NCI-H128 (cell line): ENCODE measurements around the gene LIX1.
"Not testable (repeated sequence)": the region's sequence is repeated elsewhere in the genome, so short reads cannot be mapped to it uniquely, and the experiment has no call there.

ENCODE experiments used
- DNase-seq: peaks from one replicate; lab custom pipeline; 2025; ENCODE audit not compliant: unreplicated experiment; lab: John Stamatoyannopoulos, UW

LIX1 gene

GRCh38 chr5:97105501-97106215 lies 36.8 kb downstream of the LIX1 start:
- DNase-seq, result no peak

GRCh38 chr5:97102010-97102470 lies 40.4 kb downstream of the LIX1 start:
- no peak for DNase-seq

GRCh38 chr5:97101189-97101910 lies 41.1 kb downstream of the LIX1 start:
- no peak for DNase-seq

DNA sequence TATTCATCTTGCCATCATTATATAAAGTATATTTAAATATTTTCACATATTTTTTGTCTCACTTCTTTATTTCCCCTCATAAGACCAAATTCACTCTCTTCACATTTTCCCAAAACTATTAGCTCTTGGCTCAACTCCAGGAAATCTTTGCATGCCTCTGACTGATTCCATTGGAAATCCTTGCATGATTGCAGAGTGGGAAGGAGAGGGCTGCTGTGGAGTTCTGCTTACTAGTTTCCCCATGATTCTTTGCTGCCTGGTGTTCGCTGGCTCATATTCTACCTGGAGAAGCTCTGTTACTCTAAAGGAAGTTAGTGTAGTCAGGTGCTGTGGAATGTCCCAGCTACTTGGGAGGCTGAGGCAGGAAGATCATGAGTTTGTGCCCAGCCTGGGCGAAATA lies 41.9 kb downstream of the LIX1 start:
- DNase-seq, result no peak

DNA sequence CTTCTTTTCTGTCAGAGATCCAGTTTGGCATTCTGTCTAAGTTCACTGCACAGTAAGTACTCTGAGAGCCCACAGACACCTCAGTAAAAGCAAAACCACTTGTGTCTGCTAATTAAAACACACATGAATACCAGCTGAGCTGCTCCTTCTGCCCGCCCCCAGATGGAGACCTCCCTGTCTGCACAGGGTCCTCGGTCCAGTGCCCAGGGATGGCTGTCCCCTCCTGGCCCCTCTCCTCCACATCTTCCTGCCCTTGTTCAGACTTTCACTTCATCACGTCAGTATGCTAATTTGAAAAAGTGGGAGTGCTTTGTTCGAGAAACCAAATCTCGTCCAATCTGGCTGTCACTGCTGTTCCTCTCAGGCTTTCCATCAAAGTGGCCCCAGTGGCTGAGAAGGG lies 43.5 kb downstream of the LIX1 start:
- DNase-seq, result no peak

GRCh38 chr5:97097326-97098230 lies 44.8 kb downstream of the LIX1 start:
- DNase-seq, result no peak

GRCh38 chr5:97096846-97097245 lies 45.6 kb downstream of the LIX1 start:
- DNase-seq, result no peak

DNA sequence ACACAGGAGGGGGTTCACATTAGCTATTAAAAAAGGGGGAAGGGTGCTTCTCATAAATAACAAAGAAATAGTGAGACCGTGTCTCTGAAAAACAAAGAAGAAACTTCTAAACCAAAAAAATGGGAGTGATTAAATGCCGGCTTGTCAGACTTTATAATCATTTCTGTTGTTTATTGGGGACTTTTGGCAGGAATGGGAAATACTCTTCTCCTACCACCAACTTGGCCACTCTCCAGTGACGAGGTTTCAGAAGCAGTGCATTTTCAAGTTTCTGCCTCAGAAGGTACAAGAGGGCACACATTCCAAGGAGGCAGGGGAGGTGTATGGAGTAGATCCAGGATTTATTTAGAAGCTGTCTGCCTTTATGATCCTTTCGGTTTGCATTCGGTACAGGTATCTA lies 46.2 kb downstream of the LIX1 start:
- DNase-seq, result no peak

- DNase-seq, result no peak
Measured at GRCh38 chr5:97095318-97095732, 47.1 kb downstream of the LIX1 start.

GRCh38 chr5:97094579-97095317 lies 47.7 kb downstream of the LIX1 start:
- no peak for DNase-seq

GRCh38 chr5:97093193-97093592 lies 49.2 kb downstream of the LIX1 start:
- no peak for DNase-seq

- DNase-seq, result no peak
Measured at GRCh38 chr5:97090944-97091343, 51.5 kb downstream of the LIX1 start.

DNA sequence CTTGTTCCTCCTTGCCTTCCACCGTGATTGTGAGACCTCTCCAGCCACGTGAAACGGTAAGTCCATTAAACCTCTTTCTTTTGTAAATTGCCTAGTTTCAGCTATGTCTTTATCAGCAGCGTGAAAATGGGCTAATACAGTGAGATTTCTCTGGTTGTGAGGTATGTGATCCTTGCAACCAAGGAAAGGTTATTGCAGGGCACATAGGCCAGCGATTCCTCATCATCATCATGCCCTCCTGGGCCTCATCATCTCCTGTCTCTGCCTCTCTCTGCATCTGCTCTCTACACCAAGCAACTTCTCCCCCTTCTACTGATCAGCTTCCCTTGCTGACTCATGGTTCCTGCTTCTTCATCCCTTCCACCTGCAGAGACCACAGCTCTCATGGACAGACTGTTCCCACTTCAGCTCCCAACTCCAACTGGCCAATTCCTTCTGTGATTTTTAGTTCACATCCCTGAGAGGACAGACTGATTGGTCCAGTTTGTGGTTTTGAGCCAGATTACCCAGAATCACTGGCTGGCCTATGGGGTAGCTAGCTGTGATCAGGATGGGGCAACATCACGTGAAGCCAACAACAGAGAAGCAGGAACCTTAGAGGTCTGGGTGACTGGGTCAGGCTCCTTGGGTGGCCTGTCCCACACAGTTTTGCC lies 53.1 kb downstream of the LIX1 start:
- DNase-seq, result no peak

- no peak for DNase-seq
Measured at GRCh38 chr5:97088774-97089148, 53.6 kb downstream of the LIX1 start.

DNA sequence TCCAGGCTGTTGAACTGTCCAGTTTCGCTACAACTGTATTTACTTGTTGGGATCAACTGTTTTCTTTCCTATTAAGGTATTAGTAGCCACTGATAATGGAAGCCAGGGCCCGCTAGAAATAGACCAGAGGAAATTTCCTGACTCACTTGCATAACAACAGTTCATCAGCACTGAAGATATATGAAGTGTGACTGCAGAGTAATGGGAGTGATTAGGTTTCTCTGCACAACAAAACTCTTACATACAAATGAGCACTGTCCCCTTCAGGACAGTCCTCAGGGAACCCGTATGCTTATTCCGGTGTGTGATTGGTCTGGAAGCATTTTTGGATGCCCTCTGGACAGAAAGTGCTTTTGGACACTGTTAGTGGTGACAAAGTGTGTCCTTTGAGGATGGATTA lies 55.3 kb downstream of the LIX1 start:
- no peak for DNase-seq

- no peak for DNase-seq
Measured at GRCh38 chr5:97085459-97086181, 56.8 kb downstream of the LIX1 start.

DNA sequence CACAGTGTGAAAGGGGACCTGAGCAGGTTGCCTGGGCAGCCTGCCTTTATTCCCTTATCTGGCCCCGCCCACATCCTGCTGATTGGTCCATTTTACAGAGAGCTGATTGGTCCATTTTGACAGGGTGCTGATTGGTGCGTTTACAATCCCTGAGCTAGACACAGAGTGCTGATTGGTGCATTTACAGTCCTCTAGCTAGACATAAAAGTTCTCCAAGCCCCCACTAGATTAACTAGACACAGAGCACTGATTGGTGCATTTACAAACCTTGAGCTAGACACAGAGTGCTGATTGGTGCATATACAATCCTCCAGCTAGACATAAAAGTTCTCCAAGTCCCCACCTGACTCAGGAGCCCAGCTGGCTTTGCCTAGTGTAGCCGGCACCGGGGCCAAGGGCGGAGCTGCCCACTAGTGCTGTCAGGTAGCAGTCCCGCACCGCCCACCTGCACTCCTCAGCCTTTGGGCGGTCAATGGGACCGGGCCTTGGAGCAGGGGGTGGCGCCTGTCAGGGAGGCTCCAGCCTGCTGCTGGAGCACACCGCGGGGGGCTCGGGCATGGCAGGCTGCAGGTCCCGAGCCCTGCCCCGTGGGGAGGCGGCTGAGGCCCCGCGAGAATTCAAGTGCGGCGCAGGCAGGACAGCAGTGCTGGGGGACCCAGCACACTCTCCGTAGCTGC lies 57.5 kb downstream of the LIX1 start:
- DNase-seq, result not testable (repeated sequence)

DNA sequence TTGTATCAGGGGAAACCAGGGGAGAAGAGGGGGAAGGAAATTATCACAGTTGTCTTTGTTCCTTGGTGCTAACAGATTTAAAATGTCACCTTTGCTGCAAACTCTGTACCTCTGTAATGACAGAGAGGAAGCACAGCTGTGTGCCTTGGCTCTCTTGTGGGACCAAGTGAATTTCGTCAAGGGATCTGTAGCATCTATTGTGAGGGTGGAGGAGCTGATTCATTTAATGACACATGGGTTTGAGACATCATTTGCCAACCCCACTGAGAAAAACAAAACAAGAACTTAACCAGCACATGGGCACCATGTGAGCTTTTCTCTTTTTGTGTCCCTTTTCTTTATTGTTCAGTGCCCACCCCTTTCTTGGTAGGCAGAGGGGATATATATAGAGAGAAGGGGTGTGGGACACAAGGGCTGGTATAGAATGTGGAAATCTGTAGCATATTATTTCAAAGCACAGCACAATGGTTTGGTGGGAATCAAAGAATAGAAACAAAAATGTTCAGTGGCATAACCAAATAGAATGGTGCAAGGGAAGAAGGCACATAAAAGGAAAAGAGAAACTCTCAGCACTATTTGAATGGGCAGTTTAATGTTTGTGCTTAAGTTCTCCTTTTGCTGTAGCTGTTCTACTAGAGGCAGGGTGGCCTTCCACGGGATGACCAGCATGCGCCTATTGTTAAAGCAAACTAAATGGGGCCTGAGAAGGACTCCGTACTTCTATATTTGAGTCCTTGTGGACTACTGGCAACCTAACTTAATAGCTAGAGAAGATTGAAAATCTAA lies 63.3 kb downstream of the LIX1 start:
- no peak for DNase-seq
